GM18519 (cell line): ENCODE results near the gene TGFBR3L.
"Not testable (repeated sequence)": the region's sequence is repeated elsewhere in the genome, so short reads cannot be mapped to it uniquely, and the experiment has no call there.

Source experiments
- ATAC-seq: cut with Tn5 transposase; IDR thresholded peaks from one replicate; pipeline ENCODE4 v1.9.1; 2021; ENCODE audit warnings: mild to moderate bottlenecking, moderate library complexity; ENCODE audit not compliant: unreplicated experiment, low FRiP score

TGFBR3L gene

DNA sequence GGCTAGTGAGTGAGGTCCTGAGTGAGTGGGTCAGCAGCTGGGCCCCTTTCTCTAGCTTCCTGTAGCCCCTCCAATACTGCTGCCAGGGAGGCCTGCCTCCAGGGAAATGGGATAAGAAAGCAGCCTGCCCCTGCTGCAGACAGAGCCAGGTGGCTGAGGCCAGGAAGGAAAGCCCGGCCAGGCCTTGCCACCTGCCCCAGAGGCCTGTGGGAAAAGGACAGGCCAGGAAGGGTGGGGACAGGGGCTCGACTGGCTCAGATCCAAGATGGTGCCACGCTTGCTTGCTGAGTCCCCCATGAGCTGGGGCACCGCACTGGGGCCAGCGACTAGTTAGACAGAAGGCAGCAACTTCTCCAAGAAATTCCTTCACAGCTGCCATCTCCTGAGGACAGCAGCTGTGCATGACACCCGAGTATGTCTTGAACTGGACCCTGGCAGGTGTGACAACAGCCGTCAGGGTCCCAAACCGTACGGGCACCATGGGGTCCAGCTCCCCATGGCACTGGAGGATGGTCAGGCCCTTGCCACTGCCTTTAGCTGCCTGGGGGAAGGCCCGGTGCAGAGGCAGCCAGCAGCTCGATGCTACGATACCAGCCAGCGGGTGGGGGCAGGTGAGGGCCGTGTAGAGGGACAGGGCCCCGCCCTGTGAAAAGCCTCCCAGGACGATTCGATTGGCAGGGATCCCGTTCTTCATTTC is 35.4 kb upstream of the TGFBR3L start:
- no peak for ATAC-seq

DNA sequence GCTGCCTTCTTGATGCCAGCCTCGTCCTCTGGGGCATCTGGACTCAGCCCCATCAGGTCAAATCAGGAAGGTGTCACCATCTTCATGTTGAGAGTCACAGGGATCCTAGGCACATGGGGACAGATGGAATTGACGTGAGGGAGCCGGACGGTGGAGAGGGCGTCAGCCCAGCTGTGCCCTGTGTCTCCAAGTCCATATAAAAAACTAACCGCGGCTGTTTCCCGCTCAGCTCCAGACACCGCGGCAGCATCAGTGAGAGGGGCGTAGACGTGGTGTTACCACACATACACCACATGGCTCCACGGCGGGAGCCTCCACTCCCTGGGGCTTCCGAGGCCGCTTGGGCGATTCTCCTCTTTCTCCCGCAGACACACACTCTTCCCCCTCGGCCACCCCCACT is 34.8 kb upstream of the TGFBR3L start:
- ATAC-seq, result no peak

- ATAC-seq, result no peak
Observed at GRCh38 chr19:7881910-7882309, 32.7 kb upstream of the TGFBR3L start.

DNA sequence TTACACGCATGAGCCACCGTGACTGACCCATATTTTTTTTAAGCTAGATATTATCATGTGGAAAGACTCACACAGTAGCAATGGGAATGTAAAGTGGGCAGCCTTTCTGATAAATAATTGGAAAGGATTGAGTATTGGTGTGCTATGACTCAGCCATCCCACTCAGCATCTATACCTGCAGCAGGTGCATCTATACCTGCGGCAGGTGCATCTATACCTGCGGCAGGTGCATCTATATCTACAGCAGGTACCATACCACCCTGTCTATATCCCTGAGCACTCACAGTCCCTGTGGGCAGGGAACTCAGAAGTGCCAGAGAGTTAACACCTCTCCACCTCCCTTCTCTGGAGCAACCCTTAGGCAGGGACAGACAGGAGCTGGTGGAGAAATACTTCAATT is 31.5 kb upstream of the TGFBR3L start:
- no peak for ATAC-seq

DNA sequence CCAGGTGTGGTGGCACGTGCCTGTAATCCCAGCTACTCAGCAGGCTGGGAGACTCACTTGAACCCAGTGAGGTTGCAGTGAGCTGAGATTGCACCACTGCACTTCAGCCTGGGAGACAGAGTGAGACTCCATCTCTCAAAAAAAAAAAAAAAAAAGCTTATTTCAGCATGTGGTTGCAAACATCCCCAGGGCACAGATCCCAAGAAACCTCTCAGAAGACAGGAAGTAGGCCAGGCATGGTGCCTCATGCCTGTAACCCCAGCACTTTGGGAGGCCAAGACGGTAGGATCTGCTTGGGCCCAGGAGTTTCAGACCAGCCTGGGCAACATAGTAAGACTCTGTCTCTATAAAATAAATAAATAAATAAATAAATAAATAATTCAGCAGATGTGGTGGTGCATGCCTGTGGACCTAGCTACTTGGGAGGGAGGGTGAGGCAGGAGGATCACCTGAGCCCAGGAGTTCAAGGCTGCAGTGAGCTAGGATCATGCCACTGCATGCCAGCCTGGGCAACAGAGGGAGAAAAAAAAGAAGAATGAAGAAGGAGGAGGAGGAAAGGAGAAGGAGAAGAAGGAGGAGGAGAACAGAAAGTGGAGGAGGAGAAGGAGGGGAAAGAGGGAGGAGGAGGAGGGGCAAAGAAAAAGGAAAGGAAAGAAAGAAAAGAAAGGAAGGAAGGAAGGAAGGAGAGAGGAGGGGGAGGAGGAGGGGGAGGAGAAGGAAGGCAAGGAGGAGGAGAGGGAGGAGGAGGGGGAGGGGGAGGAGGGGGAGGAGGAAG is 30.6 kb upstream of the TGFBR3L start:
- ATAC-seq, result no peak

DNA sequence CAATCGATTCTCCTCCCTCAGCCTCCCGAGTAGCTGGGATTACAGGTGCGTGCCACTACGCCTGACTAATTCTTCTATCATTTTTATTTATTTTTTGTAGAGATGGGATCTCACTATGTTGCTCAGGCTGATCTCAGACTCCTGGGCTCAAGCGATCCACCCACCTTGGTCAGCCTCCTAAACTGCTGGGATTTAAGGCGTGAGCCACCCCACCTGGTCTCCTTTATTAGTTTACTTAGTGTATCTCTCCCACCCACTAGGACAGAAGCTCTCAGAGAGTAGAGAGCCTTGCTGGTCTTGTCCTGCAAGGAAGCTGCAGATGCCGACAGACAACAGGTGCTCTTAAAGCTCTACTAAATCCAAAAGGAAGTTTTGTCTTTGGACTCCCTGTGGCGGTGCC is 28.8 kb upstream of the TGFBR3L start:
- no peak for ATAC-seq

GRCh38 chr19:7887408-7888144 is 27.1 kb upstream of the TGFBR3L start:
- no peak for ATAC-seq

DNA sequence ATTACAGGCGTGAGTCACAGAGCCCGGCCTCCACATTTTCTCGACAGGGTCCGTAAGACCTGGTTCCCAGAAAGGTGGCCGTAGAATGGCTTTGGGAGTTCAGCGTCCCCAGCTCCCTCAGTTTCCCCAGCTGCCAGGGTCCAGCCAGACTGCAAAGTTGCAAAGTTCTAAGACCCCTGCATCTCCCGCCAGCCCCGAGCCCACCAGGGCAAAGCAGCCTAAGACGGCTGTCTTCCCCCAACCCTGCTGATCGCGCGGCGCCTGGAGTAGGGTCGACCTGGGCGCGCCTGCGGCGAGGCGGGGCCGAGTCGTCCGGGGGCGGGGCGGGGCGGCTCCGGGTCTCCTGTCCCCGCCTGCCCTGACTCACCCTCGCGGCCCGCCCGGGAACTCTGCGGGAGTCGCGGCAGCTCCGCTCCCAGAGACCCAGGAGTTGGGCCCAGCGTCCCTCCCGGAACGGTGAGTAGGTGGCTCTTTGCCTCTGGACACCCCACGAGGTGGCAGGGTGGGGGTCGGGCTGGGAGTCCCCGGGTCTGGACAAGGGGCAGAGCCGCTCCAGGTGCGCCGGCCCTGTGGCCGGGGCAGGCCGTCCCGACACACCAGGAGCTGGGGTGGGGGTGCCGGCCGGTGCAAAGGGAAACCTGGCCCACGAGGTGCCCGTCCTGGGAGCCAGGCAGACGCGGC is 26.3 kb upstream of the TGFBR3L start, which contains the start of gene LRRC8E:
Gene LRRC8E, plus strand, starts transcription at position 366 of the 681 bp plus-strand sequence. CDS start 7,094 bp downstream, outside the sequence.
- ATAC-seq, result no peak

DNA sequence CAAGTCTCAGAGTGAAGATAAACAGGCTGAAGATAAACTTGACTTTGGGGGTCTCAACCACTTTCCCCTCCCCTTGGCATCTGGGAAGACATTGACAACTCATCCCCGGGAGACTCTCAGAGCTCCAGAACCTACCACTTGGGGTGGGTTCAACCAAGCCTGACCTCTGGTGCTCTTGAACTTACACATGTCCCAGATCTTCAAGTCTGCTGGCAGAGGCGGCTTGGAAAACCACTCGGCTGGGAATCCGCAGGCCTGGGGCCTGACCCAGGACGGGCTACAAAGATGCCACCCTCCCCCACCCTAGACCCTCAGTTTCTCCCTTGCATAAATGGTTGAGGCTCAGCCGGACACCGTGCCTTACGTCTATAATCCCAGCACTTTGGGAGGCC is 25.8 kb upstream of the TGFBR3L start:
- no peak for ATAC-seq

DNA sequence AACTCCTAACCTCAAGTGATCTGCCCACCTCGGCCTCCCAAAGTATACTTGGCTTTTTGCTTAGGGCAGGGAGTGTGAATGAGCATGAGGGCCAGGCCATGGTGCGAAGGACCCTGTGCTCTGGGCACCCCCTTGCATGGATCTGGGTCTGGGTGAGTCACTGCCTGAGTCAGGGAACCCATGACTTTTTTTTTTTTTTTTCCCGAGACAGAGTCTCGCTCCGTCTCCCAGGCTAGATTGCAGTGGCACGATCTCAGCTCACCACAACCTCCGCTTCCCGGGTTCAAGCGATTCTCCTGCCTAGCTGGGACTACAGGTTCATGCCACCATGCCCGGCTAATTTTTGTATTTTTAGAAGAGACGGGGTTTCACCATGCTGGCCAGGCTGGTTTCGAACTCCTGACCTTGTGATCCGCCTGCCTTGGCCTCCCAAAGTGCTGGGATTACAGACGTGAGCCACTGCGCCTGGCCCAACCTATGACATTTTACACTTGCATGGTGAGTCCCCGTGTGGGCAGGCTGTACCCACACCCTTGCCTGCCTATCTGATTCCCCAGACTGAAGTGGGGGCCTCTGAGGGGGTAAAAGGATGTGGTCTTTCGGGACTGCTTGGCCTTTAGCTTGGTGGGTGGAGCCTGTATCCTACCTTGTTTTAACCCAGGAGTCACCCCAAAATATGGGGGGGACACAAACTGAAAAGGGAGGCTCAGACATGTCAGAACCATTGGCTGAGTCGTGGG is 21.1 kb upstream of the TGFBR3L start:
- not testable (repeated sequence) for ATAC-seq

GRCh38 chr19:7894612-7895309 is 19.9 kb upstream of the TGFBR3L start:
- no peak for ATAC-seq

DNA sequence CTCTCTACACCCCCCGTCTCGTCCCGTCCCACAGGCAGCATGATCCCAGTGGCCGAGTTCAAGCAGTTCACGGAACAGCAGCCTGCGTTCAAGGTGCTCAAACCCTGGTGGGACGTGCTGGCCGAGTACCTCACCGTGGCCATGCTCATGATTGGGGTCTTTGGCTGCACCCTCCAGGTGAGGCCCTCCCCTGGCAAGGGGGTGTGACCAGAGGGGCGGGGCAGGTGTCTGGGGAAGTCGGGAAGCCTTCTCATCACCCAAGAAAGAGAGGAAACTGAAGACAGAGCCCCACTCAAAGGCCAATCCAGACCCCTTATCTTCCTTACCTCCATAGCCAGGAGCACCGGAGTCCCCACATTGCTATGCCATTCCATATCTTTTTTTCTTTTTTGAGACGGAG is 19.1 kb upstream of the TGFBR3L start:
- no peak for ATAC-seq

GRCh38 chr19:7897292-7897691 is 17.3 kb upstream of the TGFBR3L start:
- no peak for ATAC-seq

DNA sequence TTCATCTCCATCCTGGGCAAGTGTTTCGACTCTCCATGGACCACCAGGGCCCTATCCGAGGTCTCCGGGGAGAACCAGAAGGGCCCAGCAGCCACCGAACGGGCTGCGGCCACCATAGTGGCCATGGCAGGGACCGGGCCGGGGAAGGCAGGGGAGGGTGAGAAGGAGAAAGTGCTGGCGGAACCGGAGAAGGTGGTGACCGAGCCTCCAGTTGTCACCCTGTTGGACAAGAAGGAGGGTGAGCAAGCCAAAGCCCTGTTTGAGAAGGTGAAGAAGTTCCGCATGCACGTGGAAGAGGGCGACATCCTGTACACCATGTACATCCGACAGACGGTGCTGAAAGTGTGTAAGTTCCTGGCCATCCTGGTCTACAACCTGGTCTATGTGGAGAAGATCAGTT is 15.7 kb upstream of the TGFBR3L start:
- ATAC-seq, result no peak

DNA sequence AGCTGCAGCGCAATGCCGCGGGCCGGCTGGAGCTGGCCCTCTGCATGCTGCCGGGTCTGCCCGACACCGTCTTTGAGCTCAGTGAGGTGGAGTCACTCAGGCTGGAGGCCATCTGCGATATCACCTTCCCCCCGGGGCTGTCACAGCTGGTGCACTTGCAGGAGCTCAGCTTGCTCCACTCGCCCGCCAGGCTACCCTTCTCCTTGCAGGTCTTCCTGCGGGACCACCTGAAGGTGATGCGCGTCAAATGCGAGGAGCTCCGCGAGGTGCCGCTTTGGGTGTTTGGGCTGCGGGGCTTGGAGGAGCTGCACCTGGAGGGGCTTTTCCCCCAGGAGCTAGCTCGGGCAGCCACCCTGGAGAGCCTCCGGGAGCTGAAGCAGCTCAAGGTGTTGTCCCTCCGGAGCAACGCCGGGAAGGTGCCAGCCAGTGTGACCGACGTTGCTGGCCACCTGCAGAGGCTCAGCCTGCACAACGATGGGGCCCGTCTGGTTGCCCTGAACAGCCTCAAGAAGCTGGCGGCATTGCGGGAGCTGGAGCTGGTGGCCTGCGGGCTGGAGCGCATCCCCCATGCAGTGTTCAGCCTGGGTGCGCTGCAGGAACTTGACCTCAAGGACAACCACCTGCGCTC is 14.8 kb upstream of the TGFBR3L start:
- ATAC-seq, result no peak

GRCh38 chr19:7900401-7900870 is 14.2 kb upstream of the TGFBR3L start:
- ATAC-seq, result no peak

GRCh38 chr19:7900931-7901330 is 13.7 kb upstream of the TGFBR3L start:
- ATAC-seq, result no peak

DNA sequence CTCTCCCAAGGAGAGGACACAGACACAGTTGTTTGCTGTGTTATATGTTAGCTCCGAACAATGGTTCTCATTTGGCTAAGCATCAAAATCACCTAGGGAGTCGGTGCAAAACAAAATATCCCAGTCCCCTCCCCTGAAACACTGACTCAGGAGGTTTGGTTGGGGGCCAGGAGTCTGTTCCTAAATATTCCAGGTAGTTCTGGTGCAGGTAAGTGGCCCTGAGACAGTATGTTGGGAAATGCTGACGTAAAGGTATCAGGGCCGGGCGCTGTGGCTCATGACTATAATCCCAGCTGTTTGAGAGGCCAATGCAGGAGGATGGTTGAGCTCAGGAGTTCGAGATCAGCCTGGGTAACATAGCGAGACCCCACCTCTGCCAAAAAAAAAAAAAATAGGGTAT is 13.3 kb upstream of the TGFBR3L start:
- no peak for ATAC-seq

GRCh38 chr19:7902796-7903243 is 11.8 kb upstream of the TGFBR3L start:
- no peak for ATAC-seq
